Fibroblast of lung (primary cell): ENCODE measurements around the gene TCF12. TPM values are rescaled to one million over a fixed set of nuclear protein-coding genes. Genes with fewer than 3 reads are reported as not detected.

Experiments used
- DNase-seq, 2 donors: peaks; one replicate each; pipeline versions ENCODE4 v3.0.0 to v3.0.0-alpha.2; 2010; ENCODE audit warnings: low read depth in 2 of 2
- H2AFZ ChIP-seq: 2 replicates; pipeline ENCODE4 v1.5.1; 2012; ENCODE audit warnings: low read length, control low read depth, inconsistent platforms
- H3K27ac ChIP-seq: 2 replicates; pipeline ENCODE4 v1.5.1; 2011; ENCODE audit warnings: low read length, control low read depth; ENCODE audit not compliant: insufficient read depth
- H3K27me3 ChIP-seq: 2 replicates; pipeline ENCODE4 v1.5.1; 2011; ENCODE audit warnings: mild to moderate bottlenecking, low read length; ENCODE audit not compliant: control insufficient read depth, insufficient read depth
- H3K36me3 ChIP-seq: 2 replicates; pipeline ENCODE4 v1.5.1; 2011; ENCODE audit warnings: low read length; ENCODE audit not compliant: control insufficient read depth, insufficient read depth
- H3K4me1 ChIP-seq: 2 replicates; pipeline ENCODE4 v1.5.1; 2011; ENCODE audit warnings: low read length; ENCODE audit not compliant: control insufficient read depth, insufficient read depth; ENCODE audit errors: extremely low read depth
- H3K4me2 ChIP-seq: 2 replicates; pipeline ENCODE4 v1.5.1; 2011; ENCODE audit warnings: low read length, control low read depth; ENCODE audit not compliant: insufficient read depth; ENCODE audit errors: extremely low read depth
- H3K4me3 ChIP-seq, 4 experiments: fragments of 200-600 bp in 1 of 4; sonication (generic) in 1 of 4; replicated peaks in 1 of 4; 2 replicates each; pipeline ENCODE4 v1.5.1; 2011 to 2016; ENCODE audit warnings: low read length in 4 of 4, low read depth in 3 of 4, mild to moderate bottlenecking in 3 of 4, control low read depth in 2 of 4, inconsistent platforms in 1 of 4, mixed read lengths in 1 of 4; ENCODE audit not compliant: insufficient read depth in 1 of 4; ENCODE audit errors: control extremely low read depth in 1 of 4
- H3K79me2 ChIP-seq: 2 replicates; pipeline ENCODE4 v1.5.1; 2012; ENCODE audit warnings: mild to moderate bottlenecking, low read length, inconsistent platforms; ENCODE audit not compliant: control insufficient read depth, insufficient read depth
- H3K9ac ChIP-seq: 2 replicates; pipeline ENCODE4 v1.5.1; 2011; ENCODE audit warnings: mild to moderate bottlenecking, low read length, control low read depth; ENCODE audit not compliant: insufficient read depth
- H3K9me3 ChIP-seq: 2 replicates; pipeline ENCODE4 v1.5.1; 2012; ENCODE audit warnings: low read depth, low read length; ENCODE audit not compliant: control insufficient read depth, insufficient read depth
- H4K20me1 ChIP-seq: 2 replicates; pipeline ENCODE4 v1.5.1; 2011; ENCODE audit warnings: low read length; ENCODE audit not compliant: control insufficient read depth, insufficient read depth; ENCODE audit errors: extremely low read depth
- EZH2 ChIP-seq: IDR thresholded peaks from 2 replicates; pipeline ENCODE4 v1.5.1; 2012; ENCODE audit warnings: low read length, control low read depth, mild to moderate bottlenecking; ENCODE audit errors: missing control alignments
- polyA plus RNA-seq, 2 donors: library from polyadenylated mRNA; depleted of rRNA in 1 of 2; stranded (reverse) in 1 of 2; unstranded in 1 of 2; fragments of >200 nt; gene quantifications; 2 replicates each; pipeline ENCODE4 v1.2.1, GENCODE V29; 2011 to 2012; ENCODE audit warnings: missing spikeins in 1 of 2
- total RNA-seq: library from RNA; depleted of rRNA; stranded (reverse); fragments of >200 nt; gene quantifications from 2 replicates; pipeline ENCODE4 v1.2.1, GENCODE V29; 2014
- TF ChIP-seq, protein P1 (sequence below), 2 donors: IDR thresholded peaks in 1 of 2; conservative IDR thresholded peaks in 1 of 2; 1 replicate in 1 of 2; 2 replicates in 1 of 2; pipeline ENCODE4 v1.5.1; 2011 to 2012; ENCODE audit warnings: low read length in 2 of 2, control low read depth in 1 of 2, inconsistent platforms in 1 of 2, low read depth in 1 of 2, mild to moderate bottlenecking in 1 of 2

The TCF12 gene
- total and polyA plus RNA-seq, 2 donors (not counting 1 experiment from before 2014, with no cell fraction given) = 105 to 232 TPM

DNA sequence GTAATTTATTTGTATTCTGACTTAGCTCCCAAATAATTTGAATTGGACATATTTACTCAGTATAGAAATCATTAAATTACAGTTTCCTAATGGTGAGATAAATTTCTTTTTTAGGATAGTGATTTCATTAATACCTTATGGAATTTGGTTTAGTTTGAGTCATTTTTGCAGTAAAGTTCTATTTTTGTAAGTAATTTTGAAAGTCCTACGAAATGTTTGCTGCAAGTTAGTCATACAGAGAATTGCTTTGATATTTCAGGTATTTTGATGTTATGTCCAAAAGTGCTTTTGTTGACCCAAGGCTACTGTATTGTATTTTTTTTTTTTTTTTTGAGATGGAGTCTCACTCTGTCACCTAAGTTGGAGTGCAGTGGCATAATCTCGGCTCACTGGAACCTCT is 41.7 kb downstream of the TCF12 start:
- no peaks in the 10 kb centered on the region for H3K27me3 ChIP-seq
- H3K79me2 ChIP-seq = peaks cover 30% of the 10 kb centered on the region
- H3K4me2 ChIP-seq = no peak overlapping the region
- no peaks in the 10 kb centered on the region for H3K9me3 ChIP-seq
- no peak overlapping the region for H2AFZ ChIP-seq
- no peak overlapping the region for H3K4me3 ChIP-seq
- no peaks in the 10 kb centered on the region for H3K36me3 ChIP-seq
- DNase-seq = no peak
- H4K20me1 ChIP-seq = peaks cover 3% of the 10 kb centered on the region
- no peaks in the 10 kb centered on the region for H3K4me1 ChIP-seq
- no peak overlapping the region for H3K27ac ChIP-seq
- H3K9ac ChIP-seq = no peak overlapping the region
- TF ChIP-seq, protein P1, sequence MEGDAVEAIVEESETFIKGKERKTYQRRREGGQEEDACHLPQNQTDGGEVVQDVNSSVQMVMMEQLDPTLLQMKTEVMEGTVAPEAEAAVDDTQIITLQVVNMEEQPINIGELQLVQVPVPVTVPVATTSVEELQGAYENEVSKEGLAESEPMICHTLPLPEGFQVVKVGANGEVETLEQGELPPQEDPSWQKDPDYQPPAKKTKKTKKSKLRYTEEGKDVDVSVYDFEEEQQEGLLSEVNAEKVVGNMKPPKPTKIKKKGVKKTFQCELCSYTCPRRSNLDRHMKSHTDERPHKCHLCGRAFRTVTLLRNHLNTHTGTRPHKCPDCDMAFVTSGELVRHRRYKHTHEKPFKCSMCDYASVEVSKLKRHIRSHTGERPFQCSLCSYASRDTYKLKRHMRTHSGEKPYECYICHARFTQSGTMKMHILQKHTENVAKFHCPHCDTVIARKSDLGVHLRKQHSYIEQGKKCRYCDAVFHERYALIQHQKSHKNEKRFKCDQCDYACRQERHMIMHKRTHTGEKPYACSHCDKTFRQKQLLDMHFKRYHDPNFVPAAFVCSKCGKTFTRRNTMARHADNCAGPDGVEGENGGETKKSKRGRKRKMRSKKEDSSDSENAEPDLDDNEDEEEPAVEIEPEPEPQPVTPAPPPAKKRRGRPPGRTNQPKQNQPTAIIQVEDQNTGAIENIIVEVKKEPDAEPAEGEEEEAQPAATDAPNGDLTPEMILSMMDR (conservative IDR thresholded peaks at IDR 0.05 in 1 of 2, IDR thresholded peaks at IDR 0.05 in 1 of 2; ENCODE audit: low read depth in 1 of 2, low read length in 2 of 2) = no peak
- no peak for TF ChIP-seq EZH2

DNA sequence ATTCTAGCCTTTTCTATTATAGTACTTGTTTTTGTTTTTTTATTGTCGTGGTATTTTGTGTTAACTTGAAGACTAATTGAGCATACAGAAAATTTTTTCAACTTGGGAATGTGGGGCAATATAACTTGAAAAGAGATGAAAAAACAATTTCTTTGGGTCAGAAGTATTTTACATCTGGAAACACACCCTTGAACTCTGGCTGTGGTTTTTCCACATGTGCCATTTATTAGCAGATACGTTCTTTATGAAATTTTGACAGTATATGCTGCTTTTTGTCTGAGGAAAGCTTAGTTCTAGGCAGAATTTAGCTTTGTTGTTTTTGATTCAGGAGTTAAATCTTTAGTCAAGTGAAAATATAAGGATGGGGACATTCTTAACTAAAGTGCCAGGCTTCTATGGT is 44.7 kb downstream of the TCF12 start:
- peaks cover 3% of the 10 kb centered on the region for H4K20me1 ChIP-seq
- no peak overlapping the region for H3K27ac ChIP-seq
- no peaks in the 10 kb centered on the region for H3K4me1 ChIP-seq
- no peaks in the 10 kb centered on the region for H3K9me3 ChIP-seq
- no peak overlapping the region for H2AFZ ChIP-seq
- H3K4me2 ChIP-seq = no peak overlapping the region
- DNase-seq = peak in 1 of 2 donors; percentile 54
- no peaks in the 10 kb centered on the region for H3K27me3 ChIP-seq
- TF ChIP-seq, protein P1 (conservative IDR thresholded peaks at IDR 0.05 in 1 of 2, IDR thresholded peaks at IDR 0.05 in 1 of 2; ENCODE audit: low read depth in 1 of 2, low read length in 2 of 2) = no peak
- no peak for TF ChIP-seq EZH2
- peaks cover 41% of the 10 kb centered on the region for H3K79me2 ChIP-seq
- H3K9ac ChIP-seq = no peak overlapping the region
- no peak overlapping the region for H3K4me3 ChIP-seq
- no peaks in the 10 kb centered on the region for H3K36me3 ChIP-seq

DNA sequence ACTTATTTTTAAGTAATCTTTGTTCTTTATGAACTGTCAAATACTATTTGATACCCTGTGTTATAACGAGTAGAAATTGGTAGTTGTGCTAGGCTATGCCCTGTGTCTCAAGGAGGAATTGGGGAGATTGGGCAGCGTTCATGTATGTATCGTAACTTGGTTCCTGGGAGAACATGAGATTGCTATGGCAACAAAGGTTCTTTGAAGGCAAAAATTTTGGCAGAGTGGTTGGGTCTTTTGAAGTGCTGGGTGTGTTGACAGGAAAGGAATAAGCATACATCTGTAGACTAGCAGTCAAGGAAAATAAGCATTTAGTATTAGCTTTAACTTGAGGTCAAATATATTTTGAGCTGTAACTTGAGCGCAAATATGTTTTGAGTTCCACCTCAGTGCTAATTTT is 45.3 kb downstream of the TCF12 start:
- H4K20me1 ChIP-seq = peaks cover 3% of the 10 kb centered on the region
- H3K27me3 ChIP-seq = no peaks in the 10 kb centered on the region
- TF ChIP-seq, protein P1 (conservative IDR thresholded peaks at IDR 0.05 in 1 of 2, IDR thresholded peaks at IDR 0.05 in 1 of 2; ENCODE audit: low read depth in 1 of 2, low read length in 2 of 2) = no peak
- no peak for TF ChIP-seq EZH2
- H3K4me2 ChIP-seq = peak overlapping the region; percentile 56
- no peaks in the 10 kb centered on the region for H3K4me1 ChIP-seq
- no peaks in the 10 kb centered on the region for H3K9me3 ChIP-seq
- peak in 1 of 2 donors; percentile 34 for DNase-seq
- H3K36me3 ChIP-seq = no peaks in the 10 kb centered on the region
- peaks cover 41% of the 10 kb centered on the region for H3K79me2 ChIP-seq
- H3K27ac ChIP-seq = no peak overlapping the region
- H3K4me3 ChIP-seq = no peak overlapping the region
- H3K9ac ChIP-seq = no peak overlapping the region
- H2AFZ ChIP-seq = no peak overlapping the region
